ENCODE measurements around the gene ADAM33. TPM values are rescaled to one million over a fixed set of nuclear protein-coding genes. Genes with fewer than 3 reads are reported as not detected.

ADAM33 gene
- total RNA-seq, 1 donor from 2014 or later: 7.0 TPM

- peaks cover 26% of the 10 kb centered on the region for H3K27me3 Mint-ChIP-seq (ENCODE audit: insufficient read depth, low read depth)
- H3K27ac Mint-ChIP-seq: peak overlapping the region; percentile 22
- H3K36me3 ChIP-seq: no peaks in the 10 kb centered on the region
- no peak overlapping the region for H3K4me3 ChIP-seq
- H3K9me3 Mint-ChIP-seq: no peaks in the 10 kb centered on the region
- H3K27ac ChIP-seq: no peak overlapping the region
- no peak overlapping the region for H3K9ac ChIP-seq
- H3K4me1 Mint-ChIP-seq: peaks cover 25% of the 10 kb centered on the region
- TF ChIP-seq EZH2phosphoT487 (IDR thresholded peaks at IDR 0.05): no peak
- no peak for TF ChIP-seq EZH2 (IDR thresholded peaks at IDR 0.05)
- TF ChIP-seq CTCF (IDR thresholded peaks at IDR 0.05): no peak
- no peaks in the 10 kb centered on the region for H3K36me3 Mint-ChIP-seq
- no peaks in the 10 kb centered on the region for H3K9me3 ChIP-seq (ENCODE audit: low read depth)
- H3F3A ChIP-seq (ENCODE audit: low read depth): peaks cover 15% of the 10 kb centered on the region
- peaks cover 35% of the 10 kb centered on the region for H3K27me3 ChIP-seq
- no peaks in the 10 kb centered on the region for H4K20me1 ChIP-seq (ENCODE audit: low read depth)
- no peaks in the 10 kb centered on the region for H3K79me2 ChIP-seq (ENCODE audit: low read depth)
- no peak overlapping the region for H2AFZ ChIP-seq (replicated peaks)
- H3K4me2 ChIP-seq: no peak overlapping the region
- H3K4me3 Mint-ChIP-seq: peak overlapping the region; percentile 59
- peaks cover 19% of the 10 kb centered on the region for H3K4me1 ChIP-seq
- peak; percentile 27 for DNase-seq (ENCODE audit: low spot score)
These were observed 1.8 kb downstream of the ADAM33 start for GRCh38 chr20:3679749-3680700.

- no peaks in the 10 kb centered on the region for H3K9me3 ChIP-seq (ENCODE audit: low read depth)
- no peak overlapping the region for H2AFZ ChIP-seq (replicated peaks)
- Mint-ChIP-seq H3K36me3 (no peaks in the 10 kb centered on the region), H3K4me1 (peaks cover 22% of the 10 kb centered on the region), H3K9me3 (no peaks in the 10 kb centered on the region), H3K27me3 (ENCODE audit: insufficient read depth, low read depth) (peaks cover 27% of the 10 kb centered on the region), H3K4me3 (peak overlapping the region; percentile 59), H3K27ac (peak overlapping the region; percentile 83)
- no peaks in the 10 kb centered on the region for H3K79me2 ChIP-seq (ENCODE audit: low read depth)
- H4K20me1 ChIP-seq (ENCODE audit: low read depth): no peaks in the 10 kb centered on the region
- no peak overlapping the region for H3K9ac ChIP-seq
- H3K27me3 ChIP-seq: peaks cover 28% of the 10 kb centered on the region
- H3K36me3 ChIP-seq: no peaks in the 10 kb centered on the region
- peaks cover 19% of the 10 kb centered on the region for H3K4me1 ChIP-seq
- H3K4me2 ChIP-seq: no peak overlapping the region
- no peak overlapping the region for H3K27ac ChIP-seq
- no peak for DNase-seq (ENCODE audit: low spot score)
- no peak for TF ChIP-seq EZH2phosphoT487 (IDR thresholded peaks at IDR 0.05)
- no peak for TF ChIP-seq EZH2 (IDR thresholded peaks at IDR 0.05)
- no peak for TF ChIP-seq CTCF (IDR thresholded peaks at IDR 0.05)
- H3K4me3 ChIP-seq: no peak overlapping the region
- peaks cover 15% of the 10 kb centered on the region for H3F3A ChIP-seq (ENCODE audit: low read depth)
These were observed 2.7 kb downstream of the ADAM33 start for GRCh38 chr20:3678856-3679720.

GRCh38 chr20:3678198-3678597 lies 3.6 kb downstream of the ADAM33 start:
- Histone ChIP-seq H3K9me3 (ENCODE audit: low read depth) (no peaks in the 10 kb centered on the region), H2AFZ (replicated peaks) (no peak overlapping the region), H3F3A (ENCODE audit: low read depth) (peaks cover 15% of the 10 kb centered on the region), H3K27me3 (peaks cover 31% of the 10 kb centered on the region), H3K4me1 (peaks cover 19% of the 10 kb centered on the region), H4K20me1 (ENCODE audit: low read depth) (no peaks in the 10 kb centered on the region), H3K36me3 (no peaks in the 10 kb centered on the region), H3K79me2 (ENCODE audit: low read depth) (no peaks in the 10 kb centered on the region), H3K27ac (no peak overlapping the region), H3K4me2 (no peak overlapping the region), H3K4me3 (no peak overlapping the region), H3K9ac (no peak overlapping the region)
- DNase-seq (ENCODE audit: low spot score): no peak
- H3K9me3 Mint-ChIP-seq: no peaks in the 10 kb centered on the region
- H3K27ac Mint-ChIP-seq: no peak overlapping the region
- no peak overlapping the region for H3K4me3 Mint-ChIP-seq
- TF ChIP-seq EZH2 (IDR thresholded peaks at IDR 0.05): no peak
- TF ChIP-seq CTCF (IDR thresholded peaks at IDR 0.05): no peak
- TF ChIP-seq EZH2phosphoT487 (IDR thresholded peaks at IDR 0.05): no peak
- peaks cover 22% of the 10 kb centered on the region for H3K4me1 Mint-ChIP-seq
- H3K27me3 Mint-ChIP-seq (ENCODE audit: insufficient read depth, low read depth): peaks cover 23% of the 10 kb centered on the region
- H3K36me3 Mint-ChIP-seq: no peaks in the 10 kb centered on the region
